SK-N-SH (cell line): ENCODE measurements around the gene RELCH. TPM values are rescaled to one million over a fixed set of nuclear protein-coding genes. Genes with fewer than 3 reads are reported as not detected.

ENCODE experiments used
- CTCF ChIA-PET: fragments of 300-600, 350-600 bp; formaldehyde crosslinking; extraction: SDS; loops from one replicate; lab custom pipeline; 2021; lab: Yijun Ruan, JAX
- POLR2A ChIA-PET: fragments of 350-600 bp; sonication (Branson Sonifier 250); formaldehyde crosslinking; extraction: SDS; loops from one replicate; lab custom pipeline; 2020; ENCODE audit warnings: antibody characterized with exemption, inconsistent platforms; lab: Yijun Ruan, JAX
- DNase-seq: peaks from one replicate; pipeline ENCODE4 v3.0.0; 2012
- H2AFZ ChIP-seq: fragments of 200-600 bp; sonication (generic); 2 replicates; pipeline ENCODE4 v1.8.1; 2016; ENCODE audit warnings: antibody characterized with exemption, mild to moderate bottlenecking, low read depth
- H3F3A ChIP-seq: fragments of 200-600 bp; sonication (generic); replicated peaks from 2 replicates; pipeline ENCODE3; 2016; ENCODE audit warnings: antibody characterized with exemption, mild to moderate bottlenecking; ENCODE audit not compliant: insufficient read depth
- H3K27ac ChIP-seq, 2 experiments: fragments of 200-500 bp in 1 of 2; fragments of 200-600 bp in 1 of 2; sonication (Bioruptor generic) in 1 of 2; sonication (generic), shearing (Covaris generic) in 1 of 2; 2 replicates each; pipeline versions ENCODE4 v1.5.1 to v1.6.1; 2014 to 2016; ENCODE audit warnings: low read depth in 2 of 2, inconsistent platforms in 1 of 2, low read length in 1 of 2, mild to moderate bottlenecking in 1 of 2, mixed read lengths in 1 of 2
- H3K27me3 ChIP-seq: fragments of 200-600 bp; sonication (generic), shearing (Covaris generic); 2 replicates; pipeline ENCODE4 v1.6.1; 2016; ENCODE audit warnings: mixed run types; ENCODE audit not compliant: insufficient read depth
- H3K36me3 ChIP-seq, 2 experiments: fragments of 200-500 bp in 1 of 2; fragments of 200-600 bp in 1 of 2; sonication (Bioruptor generic) in 1 of 2; sonication (generic) in 1 of 2; replicated peaks in 1 of 2; 2 replicates each; pipeline versions ENCODE3 to v1.5.1; 2014 to 2016; ENCODE audit warnings: low read length in 1 of 2, mild to moderate bottlenecking in 1 of 2; ENCODE audit not compliant: insufficient read depth in 2 of 2, control insufficient read depth in 1 of 2
- H3K4me1 ChIP-seq, 2 experiments: fragments of 200-500 bp in 1 of 2; fragments of 200-600 bp in 1 of 2; sonication (Bioruptor generic) in 1 of 2; sonication (generic), shearing (Covaris generic) in 1 of 2; 2 replicates each; pipeline versions ENCODE4 v1.5.1 to v1.6.1; 2014 to 2016; ENCODE audit warnings: low read depth in 1 of 2, low read length in 1 of 2, mixed run types in 1 of 2; ENCODE audit not compliant: insufficient read depth in 2 of 2, control insufficient read depth in 1 of 2
- H3K4me2 ChIP-seq: fragments of 200-600 bp; sonication (generic), shearing (Covaris generic); 2 replicates; pipeline ENCODE4 v1.6.1; 2017; ENCODE audit warnings: mixed run types
- H3K4me3 ChIP-seq, 2 experiments: fragments of 200-500 bp in 1 of 2; fragments of 200-600 bp in 1 of 2; sonication (Bioruptor generic) in 1 of 2; sonication (generic), shearing (Covaris generic) in 1 of 2; 2 replicates each; pipeline versions ENCODE4 v1.5.1 to v1.8.1; 2014 to 2016; ENCODE audit warnings: low read depth in 2 of 2, inconsistent platforms in 1 of 2, low read length in 1 of 2, mild to moderate bottlenecking in 1 of 2, mixed read lengths in 1 of 2, moderate library complexity in 1 of 2
- H3K79me2 ChIP-seq: fragments of 200-600 bp; sonication (generic); 2 replicates; pipeline ENCODE4 v1.8.1; 2017; ENCODE audit warnings: mild to moderate bottlenecking; ENCODE audit not compliant: insufficient read depth
- H3K9ac ChIP-seq: fragments of 200-600 bp; sonication (generic); 2 replicates; pipeline ENCODE4 v1.6.1; 2017; ENCODE audit warnings: mixed run types
- H3K9me2 ChIP-seq: fragments of 200-600 bp; sonication (generic); 2 replicates; pipeline ENCODE4 v1.6.1; 2017; ENCODE audit warnings: mixed run types
- H3K9me3 ChIP-seq: fragments of 200-600 bp; sonication (generic); 2 replicates; pipeline ENCODE4 v1.6.1; 2017; ENCODE audit warnings: mixed run types, mild to moderate bottlenecking, moderate library complexity
- H4K20me1 ChIP-seq: fragments of 200-600 bp; sonication (generic); 2 replicates; pipeline ENCODE4 v1.6.1; 2017; ENCODE audit warnings: mild to moderate bottlenecking, mixed run types; ENCODE audit not compliant: insufficient read depth
- FOXJ3 ChIP-seq: sonication (generic); formaldehyde crosslinking; IDR thresholded peaks from 2 replicates; pipeline ENCODE4 v1.5.1; 2020; ENCODE audit warnings: mild to moderate bottlenecking, missing genetic modification reagents
- SIN3A ChIP-seq: IDR thresholded peaks from 2 replicates; pipeline ENCODE4 v1.6.1; 2012; ENCODE audit warnings: low read depth, mild to moderate bottlenecking, low read length, moderate library complexity, borderline replicate concordance
- USF2 ChIP-seq: fragments of 150-350 bp; IDR thresholded peaks from 2 replicates; pipeline ENCODE4 v1.6.1; 2017; ENCODE audit warnings: antibody characterized with exemption, low read length, low read depth, borderline replicate concordance
- WGBS: methylation state at CpG from one replicate; pipeline ENCODE4 v1.1.6; 2017; ENCODE audit warnings: low lambda C conversion rate; 5-methylcytosine and 5-hydroxymethylcytosine counted together
- polyA plus RNA-seq, 3 experiments: library from polyadenylated mRNA; depleted of rRNA; stranded (reverse); fragments of >200 nt; gene quantifications; 2 replicates each; pipeline ENCODE4 v1.2.3, GENCODE V29; 2012
- small RNA-seq, 7 experiments: library from RNA; depleted of rRNA; stranded (forward); fragments of <200 nt; gene quantifications; one replicate each; pipeline ENCODE3, GENCODE V24; 2012

RELCH gene
- polyA plus RNA-seq, 1 of the 3 experiments (the other 2 are of a cell fraction): 7.4 TPM

- no peaks in the 10 kb centered on the region for H4K20me1 ChIP-seq
- WGBS: 82% methylated on average over 5 of the region's 5 CpGs
- H3K9me3 ChIP-seq: no peaks in the 10 kb centered on the region
- no peak overlapping the region for H3K27ac ChIP-seq
- H3K4me1 ChIP-seq: no peaks in the 10 kb centered on the region
- H3K4me2 ChIP-seq: no peak overlapping the region
- no peaks in the 10 kb centered on the region for H3F3A ChIP-seq
- no peak overlapping the region for H3K4me3 ChIP-seq
- no peak overlapping the region for H2AFZ ChIP-seq
- no peaks in the 10 kb centered on the region for H3K36me3 ChIP-seq
- TF ChIP-seq FOXJ3: no peak
- TF ChIP-seq USF2: no peak
- TF ChIP-seq SIN3A: no peak
- H3K9ac ChIP-seq: no peak overlapping the region
- no peaks in the 10 kb centered on the region for H3K79me2 ChIP-seq
- H3K27me3 ChIP-seq: no peaks in the 10 kb centered on the region
- DNase-seq: no peak
- CTCF ChIA-PET: interaction anchor here (0.5 kb wide), 1 partner anchor 566 kb away, joined by 3 read pairs; no protein-coding TSS in a partner anchor
- H3K9me2 ChIP-seq: no peaks in the 10 kb centered on the region
- POLR2A ChIA-PET: no interaction called here
Observed at GRCh38 chr18:62357079-62357719, 170.1 kb downstream of the RELCH start.

Small RNA genes within 50 kb of the gene (small RNA-seq; reads per million reads assigned to genes)
- gene RF00019: 0 reads per million in 7 experiments

Other genes with a start within 250 kb of the RELCH start
- gene PIGN, start 199 bp upstream of the RELCH start, polyA plus RNA-seq (2012; rRNA removed): 6.1 and 10.4 TPM in 2 replicates
- gene TNFRSF11A, start 138.1 kb downstream of the RELCH start, polyA plus RNA-seq (2012; rRNA removed): 2.5 and 5.1 TPM in 2 replicates